ENCODE data around the gene CLIC1. TPM values are rescaled to one million over a fixed set of nuclear protein-coding genes. Genes with fewer than 3 reads are reported as not detected.

CLIC1 gene
- total RNA-seq, 4 donors from 2014 or later = 191 to 427 (median 276) TPM

- WGBS, 2 donors (ENCODE audit: low coverage in 1 of 2) = 1 to 3% methylated on average over 6 to 8 of the region's 10 CpGs
- H3K36me3 ChIP-seq = peaks cover 0 to 30% of the 10 kb centered on the region in 2 donors
- no peaks in the 10 kb centered on the region for H3K27me3 ChIP-seq
- H3K4me3 ChIP-seq = peak overlapping the region; percentile 58 to 98
- no peak for ATAC-seq
- TF ChIP-seq EP300 (IDR thresholded peaks at IDR 0.05) = no peak
- no peak for TF ChIP-seq POLR2AphosphoS5 (IDR thresholded peaks at IDR 0.05)
- TF ChIP-seq POLR2A (IDR thresholded peaks at IDR 0.05) = no peak
- TF ChIP-seq CTCF (IDR thresholded peaks at IDR 0.05) = no peak
- peaks cover 6 to 37% (median 19%) of the 10 kb centered on the region in 3 donors for H3K4me1 ChIP-seq
- peak overlapping the region; percentile 87 to 97 (median 94) for H3K27ac ChIP-seq
- no peaks in the 10 kb centered on the region for H3K9me3 ChIP-seq
Measured at GRCh38 chr6:31702405-31702818, 33.9 kb downstream of the CLIC1 start.

GRCh38 chr6:31701666-31702404 lies 34.5 kb downstream of the CLIC1 start:
- peaks cover 6 to 37% (median 19%) of the 10 kb centered on the region in 3 donors for H3K4me1 ChIP-seq
- no peaks in the 10 kb centered on the region for H3K27me3 ChIP-seq
- H3K36me3 ChIP-seq = peaks cover 0 to 36% of the 10 kb centered on the region in 2 donors
- peak overlapping the region; percentile 87 to 97 (median 94) for H3K27ac ChIP-seq
- ATAC-seq = no peak
- H3K4me3 ChIP-seq = peak overlapping the region; percentile 58 to 98
- TF ChIP-seq EP300 (IDR thresholded peaks at IDR 0.05) (no peak), CTCF (IDR thresholded peaks at IDR 0.05) (no peak), POLR2AphosphoS5 (IDR thresholded peaks at IDR 0.05) (no peak), POLR2A (IDR thresholded peaks at IDR 0.05) (no peak)
- 5 to 11% methylated on average over 4 to 5 of the region's 7 CpGs for WGBS, 2 donors (ENCODE audit: low coverage in 1 of 2)
- no peaks in the 10 kb centered on the region for H3K9me3 ChIP-seq

GRCh38 chr6:31700740-31701401 lies 35.5 kb downstream of the CLIC1 start:
- TF ChIP-seq POLR2A (IDR thresholded peaks at IDR 0.05) = no peak
- no peak for TF ChIP-seq CTCF (IDR thresholded peaks at IDR 0.05)
- Histone ChIP-seq H3K4me3 (no peak overlapping the region), H3K9me3 (no peaks in the 10 kb centered on the region), H3K27me3 (no peaks in the 10 kb centered on the region), H3K4me1 (peaks cover 6 to 37% (median 19%) of the 10 kb centered on the region in 3 donors), H3K27ac (peak overlapping the region in 1 of 4 donors; percentile 97), H3K36me3 (peaks cover 0 to 46% of the 10 kb centered on the region in 2 donors)
- ATAC-seq = no peak
- 80 to 84% methylated on average over 3 to 5 of the region's 5 CpGs for WGBS, 2 donors (ENCODE audit: low coverage in 1 of 2)

- H3K4me3 ChIP-seq = no peak overlapping the region
- TF ChIP-seq EP300 (IDR thresholded peaks at IDR 0.05) (no peak), CTCF (IDR thresholded peaks at IDR 0.05) (no peak), POLR2AphosphoS5 (IDR thresholded peaks at IDR 0.05) (no peak), POLR2A (IDR thresholded peaks at IDR 0.05) (no peak)
- 20 to 29% methylated on average over 1 to 3 of the region's 3 CpGs for WGBS, 2 donors (ENCODE audit: low coverage in 1 of 2)
- H3K9me3 ChIP-seq = no peaks in the 10 kb centered on the region
- no peak for ATAC-seq
- no peaks in the 10 kb centered on the region for H3K27me3 ChIP-seq
- H3K4me1 ChIP-seq = peaks cover 6 to 30% (median 15%) of the 10 kb centered on the region in 3 donors
- H3K36me3 ChIP-seq = peaks cover 0 to 79% of the 10 kb centered on the region in 2 donors
- H3K27ac ChIP-seq = no peak overlapping the region
Measured at GRCh38 chr6:31697555-31697954, 38.8 kb downstream of the CLIC1 start.

All from gastroesophageal sphincter (tissue), 4 donors.